H9 (cell line): ENCODE measurements around the gene CCSER1. TPM values are rescaled to one million over a fixed set of nuclear protein-coding genes. Genes with fewer than 3 reads are reported as not detected.

Source experiments
- DNase-seq: peaks from one replicate; pipeline ENCODE4 v3.0.0-alpha.2; 2017
- H2AFZ ChIP-seq: one replicate; pipeline ENCODE4 v1.6.1; 2013; ENCODE audit warnings: mild to moderate bottlenecking, low read length, control low read depth, moderate library complexity
- H2AK5ac ChIP-seq: 2 replicates; pipeline ENCODE4 v1.6.1; 2013; ENCODE audit warnings: low read length, control low read depth, mixed read lengths; ENCODE audit not compliant: insufficient read length
- H2BK120ac ChIP-seq: one replicate; pipeline ENCODE4 v1.6.1; 2013; ENCODE audit warnings: low read depth, mild to moderate bottlenecking, low read length, control low read depth, inconsistent platforms; ENCODE audit not compliant: poor library complexity, severe bottlenecking
- H2BK12ac ChIP-seq: 2 replicates; pipeline ENCODE4 v1.6.1; 2013; ENCODE audit warnings: low read length, control low read depth, mixed read lengths, low read depth; ENCODE audit not compliant: insufficient read length
- H2BK15ac ChIP-seq: 2 replicates; pipeline ENCODE4 v1.6.1; 2013; ENCODE audit warnings: low read depth, low read length, control low read depth
- H2BK20ac ChIP-seq: one replicate; pipeline ENCODE4 v1.6.1; 2013; ENCODE audit warnings: low read depth, mild to moderate bottlenecking, low read length, control low read depth, inconsistent platforms; ENCODE audit not compliant: poor library complexity, severe bottlenecking
- H2BK5ac ChIP-seq: 2 replicates; pipeline ENCODE4 v1.6.1; 2013; ENCODE audit warnings: low read length, control low read depth, mixed read lengths; ENCODE audit not compliant: insufficient read length
- H3K14ac ChIP-seq: 2 replicates; pipeline ENCODE4 v1.6.1; 2013; ENCODE audit warnings: low read length, control low read depth; ENCODE audit not compliant: insufficient read depth
- H3K18ac ChIP-seq: 2 replicates; pipeline ENCODE4 v1.6.1; 2013; ENCODE audit warnings: low read depth, mild to moderate bottlenecking, mixed read lengths, low read length, control low read depth; ENCODE audit not compliant: insufficient read length
- H3K23ac ChIP-seq: 2 replicates; pipeline ENCODE4 v1.6.1; 2013; ENCODE audit warnings: low read length, control low read depth, mixed read lengths, low read depth; ENCODE audit not compliant: insufficient read length
- H3K23me2 ChIP-seq: 2 replicates; pipeline ENCODE4 v1.6.1; 2013; ENCODE audit warnings: low read depth, mild to moderate bottlenecking, mixed read lengths, low read length, control low read depth; ENCODE audit not compliant: insufficient read length, poor library complexity, severe bottlenecking
- H3K27ac ChIP-seq: 2 replicates; pipeline ENCODE4 v1.5.1; 2013; ENCODE audit warnings: low read length, control low read depth, mixed read lengths, low read depth; ENCODE audit not compliant: insufficient read length
- H3K27me3 ChIP-seq: 2 replicates; pipeline ENCODE4 v1.6.1; 2013; ENCODE audit warnings: low read length, control low read depth, inconsistent platforms; ENCODE audit not compliant: insufficient read depth
- H3K4ac ChIP-seq: 2 replicates; pipeline ENCODE4 v1.6.1; 2013; ENCODE audit warnings: low read depth, mild to moderate bottlenecking, control low read depth, inconsistent platforms, low read length, moderate library complexity
- H3K4me1 ChIP-seq: 2 replicates; pipeline ENCODE4 v1.6.1; 2013; ENCODE audit warnings: low read length, control low read depth, inconsistent platforms; ENCODE audit not compliant: insufficient read depth
- H3K4me2 ChIP-seq: 2 replicates; pipeline ENCODE4 v1.6.1; 2013; ENCODE audit warnings: low read length, control low read depth, mixed read lengths; ENCODE audit not compliant: insufficient read length, insufficient read depth
- H3K56ac ChIP-seq: 2 replicates; pipeline ENCODE4 v1.6.1; 2013; ENCODE audit warnings: low read depth, mild to moderate bottlenecking, mixed read lengths, low read length, control low read depth; ENCODE audit not compliant: insufficient read length
- H3K79me1 ChIP-seq: 2 replicates; pipeline ENCODE4 v1.6.1; 2013; ENCODE audit warnings: low read depth, mild to moderate bottlenecking, moderate library complexity, low read length, control low read depth, inconsistent platforms; ENCODE audit not compliant: insufficient read depth, poor library complexity, severe bottlenecking
- H3K79me2 ChIP-seq: 2 replicates; pipeline ENCODE4 v1.6.1; 2013; ENCODE audit warnings: low read length, control low read depth, inconsistent platforms; ENCODE audit not compliant: insufficient read depth
- H3K9ac ChIP-seq: 2 replicates; pipeline ENCODE4 v1.6.1; 2013; ENCODE audit warnings: low read length, control low read depth, mixed read lengths; ENCODE audit not compliant: insufficient read length; ENCODE audit errors: extremely low read depth
- H3K9me3 ChIP-seq: one replicate; pipeline ENCODE4 v1.6.1; 2013; ENCODE audit warnings: low read depth, low read length, inconsistent platforms; ENCODE audit not compliant: control insufficient read depth
- H3T11ph ChIP-seq: one replicate; pipeline ENCODE4 v1.6.1; 2013; ENCODE audit warnings: mild to moderate bottlenecking, low read length, control low read depth, inconsistent platforms
- H4K20me1 ChIP-seq: one replicate; pipeline ENCODE4 v1.6.1; 2013; ENCODE audit not compliant: control insufficient read depth, insufficient read length, insufficient read depth
- H4K5ac ChIP-seq: 2 replicates; pipeline ENCODE4 v1.6.1; 2013; ENCODE audit warnings: low read depth, mild to moderate bottlenecking, mixed read lengths, low read length, control low read depth; ENCODE audit not compliant: insufficient read length
- H4K8ac ChIP-seq: replicated peaks from 2 replicates; pipeline ENCODE4 v1.6.1; 2013; ENCODE audit warnings: low read length, control low read depth, mixed read lengths, low read depth; ENCODE audit not compliant: insufficient read length
- H4K91ac ChIP-seq: 2 replicates; pipeline ENCODE4 v1.6.1; 2013; ENCODE audit warnings: low read depth, mild to moderate bottlenecking, moderate library complexity, mixed read lengths, low read length, control low read depth; ENCODE audit not compliant: insufficient read length
- H3K27ac Mint-ChIP-seq, 3 experiments: 2 replicates in 2 of 3; 3 replicates in 1 of 3; pipeline ENCODE4 v1.8.0; 2020 to 2021; ENCODE audit warnings: mixed read lengths in 3 of 3, mild to moderate bottlenecking in 1 of 3, moderate library complexity in 1 of 3
- H3K27me3 Mint-ChIP-seq: 2 replicates; pipeline ENCODE4 v1.8.0; 2021; ENCODE audit warnings: low read depth, mild to moderate bottlenecking, moderate library complexity, mixed read lengths
- H3K36me3 Mint-ChIP-seq, 3 experiments: 2 replicates in 2 of 3; 3 replicates in 1 of 3; pipeline ENCODE4 v1.8.0; 2020 to 2021; ENCODE audit warnings: low read depth in 3 of 3, mixed read lengths in 3 of 3; ENCODE audit not compliant: insufficient read depth in 1 of 3
- H3K4me1 Mint-ChIP-seq, 2 experiments: 2 replicates each; pipeline ENCODE4 v1.8.0; 2020; ENCODE audit warnings: mixed read lengths in 2 of 2
- H3K4me3 Mint-ChIP-seq, 2 experiments: 2 replicates in 1 of 2; 3 replicates in 1 of 2; pipeline ENCODE4 v1.8.0; 2020 to 2021; ENCODE audit warnings: mild to moderate bottlenecking in 2 of 2, mixed read lengths in 2 of 2, moderate library complexity in 1 of 2
- H3K9me3 Mint-ChIP-seq, 2 experiments: 2 replicates in 1 of 2; 3 replicates in 1 of 2; pipeline ENCODE4 v1.8.0; 2020; ENCODE audit warnings: mild to moderate bottlenecking in 2 of 2, mixed read lengths in 2 of 2, moderate library complexity in 1 of 2
- WGBS: extraction: QIAGEN DNeasy Blood & Tissue Kit; methylation state at CpG from one replicate; pipeline ENCODE4 v1.1.7; 2013; ENCODE audit warnings: missing lambda C conversion rate, low lambda C conversion rate, mixed read lengths; ENCODE audit not compliant: insufficient read length; ENCODE audit errors: extremely low coverage; 5-methylcytosine and 5-hydroxymethylcytosine counted together
- total RNA-seq: library from RNA; stranded (reverse); gene quantifications from 2 replicates; pipeline ENCODE4 v1.2.1, GENCODE V29; 2021
- TF ChIP-seq, protein P1 (sequence below): fragments of 200-600 bp; sonication (generic); conservative IDR thresholded peaks from 3 replicates; pipeline ENCODE4 v1.8.0; 2021; ENCODE audit warnings: antibody characterized with exemption, mild to moderate bottlenecking

CCSER1 gene
- total RNA-seq, 1 experiment from 2014 or later = 0.37 TPM

DNA sequence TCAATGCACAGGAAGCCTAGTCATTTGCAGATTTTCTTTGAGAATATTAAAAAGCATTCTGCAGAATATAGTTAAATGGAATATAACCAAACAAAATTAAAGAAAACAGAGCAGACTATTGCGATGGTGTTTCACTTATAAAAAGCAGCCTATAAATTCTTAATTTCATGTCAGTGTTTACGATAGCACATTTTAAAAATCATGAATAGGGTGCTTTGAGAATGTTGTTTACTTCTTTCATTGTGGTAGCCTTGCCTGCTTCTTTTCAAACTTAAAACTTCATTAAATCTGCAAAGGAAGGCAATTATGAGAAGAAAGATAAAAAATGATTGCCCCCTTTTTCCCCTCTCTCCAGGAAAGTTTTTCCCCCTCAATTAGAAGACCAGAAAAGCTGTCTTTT, 748.6 kb downstream of the CCSER1 start:
- H3K14ac ChIP-seq = no peak overlapping the region
- no peaks in the 10 kb centered on the region for H4K20me1 ChIP-seq
- no peak overlapping the region for H3K23ac ChIP-seq
- H4K5ac ChIP-seq = no peak overlapping the region
- no peak overlapping the region for H2AK5ac ChIP-seq
- no peaks in the 10 kb centered on the region for H3K79me1 ChIP-seq
- no peak overlapping the region for H2BK12ac ChIP-seq
- no peak overlapping the region for H3K18ac ChIP-seq
- no peaks in the 10 kb centered on the region for H3K79me2 ChIP-seq
- TF ChIP-seq, protein P1, sequence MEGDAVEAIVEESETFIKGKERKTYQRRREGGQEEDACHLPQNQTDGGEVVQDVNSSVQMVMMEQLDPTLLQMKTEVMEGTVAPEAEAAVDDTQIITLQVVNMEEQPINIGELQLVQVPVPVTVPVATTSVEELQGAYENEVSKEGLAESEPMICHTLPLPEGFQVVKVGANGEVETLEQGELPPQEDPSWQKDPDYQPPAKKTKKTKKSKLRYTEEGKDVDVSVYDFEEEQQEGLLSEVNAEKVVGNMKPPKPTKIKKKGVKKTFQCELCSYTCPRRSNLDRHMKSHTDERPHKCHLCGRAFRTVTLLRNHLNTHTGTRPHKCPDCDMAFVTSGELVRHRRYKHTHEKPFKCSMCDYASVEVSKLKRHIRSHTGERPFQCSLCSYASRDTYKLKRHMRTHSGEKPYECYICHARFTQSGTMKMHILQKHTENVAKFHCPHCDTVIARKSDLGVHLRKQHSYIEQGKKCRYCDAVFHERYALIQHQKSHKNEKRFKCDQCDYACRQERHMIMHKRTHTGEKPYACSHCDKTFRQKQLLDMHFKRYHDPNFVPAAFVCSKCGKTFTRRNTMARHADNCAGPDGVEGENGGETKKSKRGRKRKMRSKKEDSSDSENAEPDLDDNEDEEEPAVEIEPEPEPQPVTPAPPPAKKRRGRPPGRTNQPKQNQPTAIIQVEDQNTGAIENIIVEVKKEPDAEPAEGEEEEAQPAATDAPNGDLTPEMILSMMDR = no peak
- H3K9ac ChIP-seq = no peak overlapping the region
- no peak overlapping the region for H4K8ac ChIP-seq
- H2BK20ac ChIP-seq = no peak overlapping the region
- no peak for DNase-seq
- H3K36me3 Mint-ChIP-seq = peaks cover 0 to 3% (median 0%) of the 10 kb centered on the region in 3 experiments; a peak in 2 of 7 replicates
- H3K9me3 ChIP-seq = no peaks in the 10 kb centered on the region
- H3K9me3 Mint-ChIP-seq = no peaks in the 10 kb centered on the region; a peak in 1 of 5 replicates
- no peak overlapping the region for H2BK120ac ChIP-seq
- H3K27ac ChIP-seq = no peak overlapping the region
- H3K27me3 ChIP-seq = no peaks in the 10 kb centered on the region
- H2BK5ac ChIP-seq = no peak overlapping the region
- H3T11ph ChIP-seq = no peak overlapping the region
- H3K4ac ChIP-seq = no peak overlapping the region
- H3K4me3 Mint-ChIP-seq = no peak overlapping the region
- no peak overlapping the region for H3K27ac Mint-ChIP-seq
- H3K4me2 ChIP-seq = no peak overlapping the region
- no peak overlapping the region for H2AFZ ChIP-seq
- no peaks in the 10 kb centered on the region for H3K4me1 ChIP-seq
- no peak overlapping the region for H3K56ac ChIP-seq
- H2BK15ac ChIP-seq = no peak overlapping the region
- no peaks in the 10 kb centered on the region; the same call in 1 of the 2 replicates for H3K27me3 Mint-ChIP-seq
- no peak overlapping the region for H4K91ac ChIP-seq
- WGBS = no CpG with 5 or more reads among the region's 2 CpGs
- peaks cover 13 to 18% of the 10 kb centered on the region in 2 experiments for H3K4me1 Mint-ChIP-seq
- H3K23me2 ChIP-seq = no peaks in the 10 kb centered on the region
